Loucy (cell line): Measurements from ENCODE around the gene PAXX.

ENCODE experiments used
- H2AFZ ChIP-seq: fragments of 200-600 bp; sonication (generic); 2 replicates; pipeline ENCODE4 v1.6.0; 2016; ENCODE audit warnings: antibody characterized with exemption, mild to moderate bottlenecking, low read length, moderate library complexity
- H3F3A ChIP-seq: fragments of 200-600 bp; 2 replicates; pipeline ENCODE4 v1.6.0; 2016; ENCODE audit warnings: antibody characterized with exemption, low read depth, mild to moderate bottlenecking
- H3K27me3 ChIP-seq: fragments of 200-600 bp; sonication (generic); 2 replicates; pipeline ENCODE4 v1.6.1; 2014; ENCODE audit warnings: low read length, mild to moderate bottlenecking; ENCODE audit not compliant: insufficient read depth, poor library complexity, severe bottlenecking
- H3K36me3 ChIP-seq: fragments of 200-600 bp; sonication (generic); 2 replicates; pipeline ENCODE4 v1.6.1; 2016; ENCODE audit warnings: low read length; ENCODE audit not compliant: insufficient read depth
- H3K4me1 ChIP-seq: fragments of 200-600 bp; sonication (generic); 2 replicates; pipeline ENCODE4 v1.5.1; 2014; ENCODE audit warnings: low read length, mild to moderate bottlenecking; ENCODE audit not compliant: insufficient read depth, poor library complexity, severe bottlenecking
- H3K4me2 ChIP-seq: fragments of 200-600 bp; sonication (generic); 2 replicates; pipeline ENCODE4 v1.6.0; 2014; ENCODE audit warnings: antibody characterized with exemption, low read length, low read depth, mild to moderate bottlenecking; ENCODE audit not compliant: poor library complexity, severe bottlenecking
- H3K4me3 ChIP-seq: fragments of 200-600 bp; sonication (generic); 2 replicates; pipeline ENCODE4 v1.5.1; 2014; ENCODE audit warnings: low read length, mild to moderate bottlenecking, mixed read lengths; ENCODE audit not compliant: poor library complexity, severe bottlenecking
- H3K79me2 ChIP-seq: fragments of 200-600 bp; sonication (generic); 2 replicates; pipeline ENCODE4 v1.6.1; 2014; ENCODE audit warnings: low read length; ENCODE audit not compliant: insufficient read depth
- H3K9ac ChIP-seq: fragments of 200-600 bp; sonication (generic); 2 replicates; pipeline ENCODE4 v1.6.0; 2014; ENCODE audit warnings: mild to moderate bottlenecking, low read depth, low read length, moderate library complexity; ENCODE audit not compliant: poor library complexity, severe bottlenecking
- H3K9me2 ChIP-seq: fragments of 200-600 bp; sonication (generic); replicated peaks from 2 replicates; pipeline ENCODE4 v1.6.1; 2016; ENCODE audit warnings: low read depth, low read length, mixed read lengths
- H3K9me3 ChIP-seq: fragments of 200-600 bp; sonication (generic); 2 replicates; pipeline ENCODE4 v1.6.1; 2014; ENCODE audit warnings: mild to moderate bottlenecking, antibody characterized with exemption, low read length, low read depth; ENCODE audit not compliant: insufficient read depth
- H4K20me1 ChIP-seq: fragments of 200-600 bp; sonication (generic); 2 replicates; pipeline ENCODE4 v1.6.0; 2014; ENCODE audit warnings: antibody characterized with exemption, low read length, mild to moderate bottlenecking; ENCODE audit not compliant: insufficient read depth, poor library complexity, severe bottlenecking
- EZH2phosphoT487 ChIP-seq: fragments of 200-600 bp; IDR thresholded peaks from 2 replicates; pipeline ENCODE4 v1.6.1; 2018; ENCODE audit warnings: antibody characterized with exemption, mild to moderate bottlenecking, moderate library complexity, borderline replicate concordance
- TF ChIP-seq, protein P1 (sequence below): fragments of 200-600 bp; sonication (generic); conservative IDR thresholded peaks from 2 replicates; pipeline ENCODE4 v1.5.1; 2014; ENCODE audit warnings: mild to moderate bottlenecking, antibody characterized with exemption, low read length

PAXX gene

DNA sequence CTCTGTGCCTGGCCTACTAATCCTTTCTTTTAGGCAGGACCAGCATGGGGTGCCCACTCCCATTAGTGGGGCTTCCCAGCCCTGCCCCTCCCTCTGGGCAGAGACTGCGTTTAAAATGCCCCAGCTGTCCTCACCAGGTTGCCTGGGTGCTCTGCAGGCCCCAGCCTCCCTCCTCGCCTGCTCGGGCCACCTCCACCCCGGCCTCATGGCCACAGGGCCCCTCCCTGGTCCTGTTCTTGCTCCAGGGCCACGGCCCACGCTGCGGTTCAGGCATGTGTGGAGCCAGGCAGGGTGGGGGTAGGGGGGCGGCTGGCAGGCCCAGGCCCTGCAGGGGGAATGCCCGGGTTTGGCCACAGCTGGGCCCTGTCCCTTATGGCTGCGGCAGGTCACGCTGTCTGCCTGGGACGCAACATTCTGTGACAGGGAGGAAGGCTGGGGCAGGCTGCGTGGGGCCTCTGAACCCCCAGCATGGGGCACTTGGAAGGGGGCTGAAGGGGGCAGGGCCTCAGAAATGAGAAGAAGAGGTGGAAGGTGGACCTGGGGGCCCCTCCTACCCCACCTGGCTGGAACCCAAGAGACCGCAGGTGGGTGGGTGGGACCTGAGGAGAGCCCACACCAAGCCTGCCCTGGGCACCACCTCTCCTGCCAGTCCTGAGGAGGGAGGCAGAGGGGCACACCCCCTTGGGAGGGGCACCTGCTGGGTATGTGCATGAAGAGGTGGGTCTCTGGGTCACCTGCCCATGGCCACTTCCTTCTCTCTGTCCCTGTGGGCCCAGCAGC, 40.5 kb upstream of the PAXX start, which contains the start of gene LCN12:
Gene LCN12, plus strand, starts transcription at position 733 of the 780 bp plus-strand sequence. CDS start 55 bp downstream, outside the sequence.
- Histone ChIP-seq H3K4me3 (no peak within 1 kb of the TSS), H3K9ac (peak within 1 kb of the TSS; percentile 97), H3F3A (no peaks in the 10 kb centered on the region)

DNA sequence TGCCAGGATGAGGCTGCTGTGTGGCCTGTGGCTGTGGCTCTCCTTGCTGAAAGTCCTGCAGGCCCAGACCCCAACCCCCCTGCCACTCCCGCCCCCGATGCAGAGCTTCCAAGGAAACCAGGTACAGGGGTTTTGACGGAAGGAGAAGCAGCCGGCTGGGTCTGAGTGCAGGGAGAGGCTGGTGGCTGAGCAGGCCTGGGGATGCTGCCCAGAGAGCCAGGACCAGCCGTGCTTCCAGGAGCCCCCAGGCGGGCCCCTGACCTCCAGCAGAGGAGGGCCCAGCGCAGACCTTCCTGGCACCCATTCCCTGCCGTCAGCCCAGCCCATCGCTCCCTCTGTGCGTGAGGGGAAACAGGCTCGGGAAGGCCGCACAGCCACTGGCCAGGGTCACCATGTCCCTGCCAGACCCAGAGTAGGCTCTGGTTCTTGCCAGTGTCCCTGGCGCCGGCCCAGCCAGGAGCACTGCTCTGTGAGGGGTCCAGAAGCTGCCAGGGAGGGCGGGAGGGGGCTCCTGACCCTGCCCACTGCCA, 39.8 kb upstream of the PAXX start:
- Histone ChIP-seq H3K4me1 (peaks cover 11% of the 10 kb centered on the region), H3K4me3 (no peak overlapping the region), H3K9ac (no peak overlapping the region), H3F3A (no peaks in the 10 kb centered on the region), H3K9me3 (no peaks in the 10 kb centered on the region), H4K20me1 (no peaks in the 10 kb centered on the region), H3K79me2 (no peaks in the 10 kb centered on the region), H3K27me3 (no peaks in the 10 kb centered on the region), H3K4me2 (no peak overlapping the region), H3K36me3 (no peaks in the 10 kb centered on the region), H2AFZ (no peak overlapping the region), H3K9me2 (no peaks in the 10 kb centered on the region)
- TF ChIP-seq, protein P1, sequence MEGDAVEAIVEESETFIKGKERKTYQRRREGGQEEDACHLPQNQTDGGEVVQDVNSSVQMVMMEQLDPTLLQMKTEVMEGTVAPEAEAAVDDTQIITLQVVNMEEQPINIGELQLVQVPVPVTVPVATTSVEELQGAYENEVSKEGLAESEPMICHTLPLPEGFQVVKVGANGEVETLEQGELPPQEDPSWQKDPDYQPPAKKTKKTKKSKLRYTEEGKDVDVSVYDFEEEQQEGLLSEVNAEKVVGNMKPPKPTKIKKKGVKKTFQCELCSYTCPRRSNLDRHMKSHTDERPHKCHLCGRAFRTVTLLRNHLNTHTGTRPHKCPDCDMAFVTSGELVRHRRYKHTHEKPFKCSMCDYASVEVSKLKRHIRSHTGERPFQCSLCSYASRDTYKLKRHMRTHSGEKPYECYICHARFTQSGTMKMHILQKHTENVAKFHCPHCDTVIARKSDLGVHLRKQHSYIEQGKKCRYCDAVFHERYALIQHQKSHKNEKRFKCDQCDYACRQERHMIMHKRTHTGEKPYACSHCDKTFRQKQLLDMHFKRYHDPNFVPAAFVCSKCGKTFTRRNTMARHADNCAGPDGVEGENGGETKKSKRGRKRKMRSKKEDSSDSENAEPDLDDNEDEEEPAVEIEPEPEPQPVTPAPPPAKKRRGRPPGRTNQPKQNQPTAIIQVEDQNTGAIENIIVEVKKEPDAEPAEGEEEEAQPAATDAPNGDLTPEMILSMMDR = no peak
- no peak for TF ChIP-seq EZH2phosphoT487

More for the DNA sequence above, 40.5 kb upstream of the PAXX start, which contains the start of gene LCN12:
- Histone ChIP-seq H3K4me2 (peak within 1 kb of the TSS; percentile 93), H3K36me3 (no peaks in the 10 kb centered on the region), H3K4me1 (peaks cover 11% of the 10 kb centered on the region), H3K9me3 (no peaks in the 10 kb centered on the region), H2AFZ (no peak within 1 kb of the TSS), H3K9me2 (no peaks in the 10 kb centered on the region), H4K20me1 (no peaks in the 10 kb centered on the region), H3K79me2 (no peaks in the 10 kb centered on the region), H3K27me3 (no peaks in the 10 kb centered on the region)
- no peak for TF ChIP-seq EZH2phosphoT487
- TF ChIP-seq, protein P1 = no peak

DNA sequence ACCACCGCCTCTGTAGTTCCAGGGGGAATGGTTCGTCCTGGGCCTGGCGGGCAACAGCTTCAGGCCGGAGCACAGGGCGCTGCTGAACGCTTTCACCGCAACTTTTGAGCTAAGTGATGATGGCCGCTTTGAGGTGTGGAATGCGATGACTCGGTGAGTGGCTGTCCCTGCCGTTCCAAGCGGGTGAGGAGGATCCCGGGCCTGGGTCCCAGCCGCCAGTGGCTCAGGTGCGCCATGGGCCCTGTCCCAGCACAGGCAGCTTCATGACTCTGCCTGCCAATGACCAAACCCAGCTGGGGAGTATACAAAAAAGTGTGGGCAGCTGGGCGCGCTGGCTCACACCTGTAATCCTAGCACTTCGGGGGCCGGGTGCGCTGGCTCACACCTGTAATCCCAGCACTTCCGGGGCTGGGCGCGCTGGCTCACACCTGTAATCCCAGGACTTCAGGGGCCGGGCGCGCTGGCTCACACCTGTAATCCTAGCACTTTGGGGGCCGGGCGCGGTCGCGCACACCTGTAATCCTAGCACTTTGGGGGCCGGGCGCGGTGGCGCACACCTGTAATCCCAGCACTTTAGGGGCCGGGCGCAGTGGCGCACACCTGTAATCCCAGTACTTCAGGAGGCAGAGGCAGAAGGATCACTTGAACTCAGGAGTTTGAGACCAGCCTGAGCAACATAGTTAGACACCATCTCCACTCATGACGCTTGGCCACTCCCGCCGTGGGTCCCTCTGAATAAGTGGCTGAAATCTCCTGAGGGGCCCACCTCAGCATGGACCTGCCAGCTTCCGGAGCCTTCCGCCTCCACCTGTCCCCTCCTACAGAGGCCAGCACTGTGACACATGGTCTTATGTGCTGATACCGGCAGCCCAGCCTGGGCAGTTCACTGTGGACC, 39.1 kb upstream of the PAXX start:
- no peak overlapping the region for H3K4me2 ChIP-seq
- no peaks in the 10 kb centered on the region for H3K27me3 ChIP-seq
- no peak overlapping the region for H3K9ac ChIP-seq
- H4K20me1 ChIP-seq = no peaks in the 10 kb centered on the region
- no peak overlapping the region for H2AFZ ChIP-seq
- H3K4me3 ChIP-seq = no peak overlapping the region
- no peaks in the 10 kb centered on the region for H3K9me2 ChIP-seq
- no peaks in the 10 kb centered on the region for H3K36me3 ChIP-seq
- no peaks in the 10 kb centered on the region for H3K79me2 ChIP-seq
- no peaks in the 10 kb centered on the region for H3F3A ChIP-seq
- H3K9me3 ChIP-seq = no peaks in the 10 kb centered on the region
- H3K4me1 ChIP-seq = peaks cover 8% of the 10 kb centered on the region
- TF ChIP-seq, protein P1 = no peak
- no peak for TF ChIP-seq EZH2phosphoT487
